PFSK-1 (cell line): ENCODE measurements around the gene TMEM38B.

Experiments used
- FOXP2 ChIP-seq: optimal IDR thresholded peaks from 2 replicates; pipeline ENCODE3; 2011; ENCODE audit warnings: borderline replicate concordance, control low read depth, inconsistent platforms; ENCODE audit not compliant: insufficient read depth; ENCODE audit errors: extremely low read length, extremely low read depth
- POLR2AphosphoS5 ChIP-seq: IDR thresholded peaks from 2 replicates; pipeline ENCODE4 v1.6.1; 2012; ENCODE audit warnings: low read depth, mild to moderate bottlenecking, control low read depth, low read length, moderate library complexity
- REST ChIP-seq, 2 experiments: IDR thresholded peaks; 2 replicates each; pipeline versions ENCODE4 v1.6.1 to v1.8.0; 2011 to 2012; ENCODE audit warnings: low read depth in 2 of 2, low read length in 2 of 2, control low read depth in 1 of 2, inconsistent platforms in 1 of 2, mild to moderate bottlenecking in 1 of 2, moderate library complexity in 1 of 2; ENCODE audit not compliant: insufficient read depth in 1 of 2
- SIN3A ChIP-seq: IDR thresholded peaks from 2 replicates; pipeline ENCODE4 v1.6.1; 2012; ENCODE audit warnings: mild to moderate bottlenecking, low read length, moderate library complexity, borderline replicate concordance; ENCODE audit not compliant: insufficient read depth
- TAF1 ChIP-seq: IDR thresholded peaks from 2 replicates; pipeline ENCODE4 v1.6.1; 2012; ENCODE audit warnings: low read length, control low read depth, borderline replicate concordance; ENCODE audit not compliant: insufficient read depth

TMEM38B gene

DNA sequence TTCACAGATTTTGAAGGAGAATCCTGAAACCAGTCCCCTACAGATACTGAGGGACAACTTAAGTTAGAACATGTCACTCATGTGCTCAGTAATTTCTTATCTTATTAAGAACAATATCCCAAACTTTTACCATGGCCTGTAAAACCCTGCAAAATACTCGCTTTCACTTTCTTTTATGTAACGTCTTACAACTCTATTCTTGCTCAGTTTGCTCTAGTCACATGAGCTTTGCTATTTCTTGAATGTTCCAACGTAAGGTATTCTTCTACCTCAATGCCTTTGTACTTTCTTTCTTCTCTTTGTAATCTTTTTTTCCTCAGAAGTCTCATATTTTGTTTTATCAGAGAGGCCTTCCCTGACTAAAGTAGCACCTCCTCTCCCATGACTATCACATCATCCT, 14.1 kb downstream of the TMEM38B start:
- no peak for TF ChIP-seq POLR2AphosphoS5
- TF ChIP-seq REST (IDR thresholded peaks at IDR 0.05; ENCODE audit: insufficient read depth in 1 of 2, low read depth in 2 of 2, low read length in 2 of 2) = no peak
- no peak for TF ChIP-seq SIN3A
- TF ChIP-seq TAF1 = no peak
- no peak for TF ChIP-seq FOXP2

DNA sequence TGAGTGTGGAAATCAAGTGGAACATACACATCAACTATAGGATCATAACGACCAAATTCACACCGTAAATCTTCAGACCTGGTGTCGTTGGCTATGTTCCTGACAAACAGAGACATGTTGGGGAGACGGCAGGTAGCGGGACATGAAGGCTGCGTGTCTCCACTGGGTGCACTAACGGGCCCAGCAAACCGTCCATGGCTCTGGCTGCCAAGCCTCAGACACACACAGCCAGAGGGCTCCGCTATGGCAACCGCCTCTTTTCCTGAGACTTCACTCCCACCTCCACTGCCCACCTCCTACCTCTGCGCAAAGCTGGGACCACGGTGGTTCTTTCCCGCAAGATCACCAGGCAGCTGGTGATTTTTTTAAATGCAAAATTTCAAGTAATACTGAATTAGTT, 16.3 kb downstream of the TMEM38B start:
- no peak for TF ChIP-seq TAF1
- TF ChIP-seq REST (IDR thresholded peaks at IDR 0.05; ENCODE audit: insufficient read depth in 1 of 2, low read depth in 2 of 2, low read length in 2 of 2) = no peak
- no peak for TF ChIP-seq FOXP2
- TF ChIP-seq SIN3A = no peak
- TF ChIP-seq POLR2AphosphoS5 = no peak

DNA sequence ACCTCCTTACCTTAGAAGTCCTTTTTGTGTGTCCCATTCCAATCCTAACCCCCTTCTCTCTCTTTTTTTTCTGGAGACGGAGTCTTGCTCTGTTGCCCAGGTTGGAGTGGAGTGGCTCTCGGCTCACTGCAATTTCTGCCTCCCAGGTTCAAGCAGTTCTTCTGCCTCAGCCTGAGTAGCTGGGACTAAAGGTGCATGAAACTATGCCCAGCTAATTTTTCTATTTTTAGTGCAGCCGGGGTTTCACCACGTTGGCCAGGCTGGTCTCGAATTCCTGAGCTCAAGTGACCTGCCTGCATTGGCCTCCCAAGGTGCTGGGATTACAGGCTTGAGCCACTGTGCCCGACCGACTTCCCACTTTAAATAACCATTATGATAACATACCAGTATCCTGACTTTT, 17.5 kb downstream of the TMEM38B start:
- TF ChIP-seq SIN3A (no peak), TAF1 (no peak), FOXP2 (no peak), REST (IDR thresholded peaks at IDR 0.05; ENCODE audit: insufficient read depth in 1 of 2, low read depth in 2 of 2, low read length in 2 of 2) (no peak), POLR2AphosphoS5 (no peak)

DNA sequence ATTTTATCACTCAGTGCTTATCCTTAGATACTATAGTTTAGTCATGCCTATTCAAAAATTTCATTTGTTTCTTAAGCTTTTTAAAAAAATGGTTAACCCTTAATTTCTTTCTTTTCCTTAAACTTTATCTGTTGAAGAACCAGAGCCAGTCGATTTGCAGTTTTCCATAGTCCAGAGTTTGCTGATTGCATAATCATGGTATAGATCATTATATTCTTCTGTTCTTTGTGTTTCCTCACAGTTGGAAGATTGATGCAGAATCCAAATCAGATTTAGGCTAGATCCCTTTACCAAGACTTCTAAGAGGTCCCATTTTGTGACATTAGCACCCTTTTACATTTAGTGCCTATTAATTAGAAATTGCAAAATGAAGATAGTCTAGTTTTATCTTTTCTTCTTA, 18.0 kb downstream of the TMEM38B start:
- TF ChIP-seq FOXP2 = no peak
- TF ChIP-seq REST (IDR thresholded peaks at IDR 0.05; ENCODE audit: insufficient read depth in 1 of 2, low read depth in 2 of 2, low read length in 2 of 2) = no peak
- no peak for TF ChIP-seq TAF1
- no peak for TF ChIP-seq POLR2AphosphoS5
- no peak for TF ChIP-seq SIN3A

- TF ChIP-seq TAF1 = no peak
- TF ChIP-seq REST (IDR thresholded peaks at IDR 0.05; ENCODE audit: insufficient read depth in 1 of 2, low read depth in 2 of 2, low read length in 2 of 2) = no peak
- TF ChIP-seq SIN3A = no peak
- no peak for TF ChIP-seq POLR2AphosphoS5
- TF ChIP-seq FOXP2 = no peak
These were observed 18.4 kb downstream of the TMEM38B start for GRCh38 chr9:105712773-105713172.
